Esophagus squamous epithelium (tissue), 5 donors: ENCODE results near the gene SEBOX. TPM values are rescaled to one million over a fixed set of nuclear protein-coding genes. Genes with fewer than 3 reads are reported as not detected.

Source experiments
- DNase-seq: peaks from one replicate; lab custom pipeline; 2025; lab: John Stamatoyannopoulos, UW
- H3K27ac ChIP-seq, 4 donors: fragments of 200-600 bp; sonication (generic); one replicate each; pipeline ENCODE4 v1.5.1; 2016 to 2019; ENCODE audit warnings: mild to moderate bottlenecking in 1 of 4
- H3K27me3 ChIP-seq, 4 donors: fragments of 200-600 bp; sonication (generic); 1 replicate in 3 of 4; 2 replicates in 1 of 4; pipeline versions ENCODE4 v1.5.1 to v1.6.0; 2017 to 2021; ENCODE audit warnings: antibody characterized with exemption in 1 of 4
- H3K36me3 ChIP-seq, 3 donors: fragments of 200-600 bp; sonication (generic); one replicate each; pipeline ENCODE4 v1.5.1; 2016 to 2019
- H3K4me1 ChIP-seq, 3 donors: fragments of 200-600 bp; sonication (generic); one replicate each; pipeline ENCODE4 v1.5.1; 2017 to 2019
- H3K4me3 ChIP-seq, 4 donors: fragments of 200-600 bp; sonication (generic); 1 replicate in 3 of 4; 2 replicates in 1 of 4; pipeline ENCODE4 v1.5.1; 2016 to 2019; ENCODE audit warnings: mild to moderate bottlenecking in 2 of 4, moderate library complexity in 1 of 4
- H3K9me3 ChIP-seq, 3 donors: fragments of 200-600 bp; sonication (generic); one replicate each; pipeline ENCODE4 v1.5.1; 2016 to 2019
- CTCF ChIP-seq, 6 experiments: fragments of 450-650 bp in 4 of 6; fragments of 200-600 bp in 2 of 6; sonication (generic) in 2 of 6; IDR thresholded peaks; one replicate each; pipeline ENCODE4 v1.5.1; 2016 to 2019; ENCODE audit warnings: antibody characterized with exemption in 6 of 6, mild to moderate bottlenecking in 4 of 6, moderate library complexity in 4 of 6
- POLR2A ChIP-seq, 4 donors: fragments of 450-650 bp; IDR thresholded peaks; one replicate each; pipeline ENCODE4 v1.6.1; 2017; ENCODE audit warnings: antibody characterized with exemption in 4 of 4, mild to moderate bottlenecking in 4 of 4, moderate library complexity in 3 of 4
- WGBS, 2 donors: methylation state at CpG; one replicate each; pipeline ENCODE4 v1.1.5; 2018; 5-methylcytosine and 5-hydroxymethylcytosine counted together
- intact Hi-C: fragments of 100-400 bp; cut with DNase I; formaldehyde crosslinking; loops from one replicate; pipeline ENCODE4 v1.15.0; 2022
- total RNA-seq, 4 donors: library from RNA; depleted of rRNA; stranded (reverse); fragments of >200 nt; gene quantifications; one replicate each; pipeline ENCODE4 v1.1.0, GENCODE V29; 2016
- donor health status: DM: yes; HTN: yes; CAD: no.

SEBOX gene
- total RNA-seq, 4 donors from 2014 or later, result not detected

GRCh38 chr17:28384281-28385036, 19.5 kb upstream of the SEBOX start:
- intact Hi-C loops, result no loop called here
- TF ChIP-seq CTCF (IDR thresholded peaks at IDR 0.05) (no peak), POLR2A (IDR thresholded peaks at IDR 0.05) (peak in 1 of 4 donors; percentile 41)
- Histone ChIP-seq H3K9me3 (no peaks in the 10 kb centered on the region), H3K4me1 (peaks cover 0 to 34% (median 6%) of the 10 kb centered on the region in 3 donors), H3K27me3 (peaks cover 0 to 14% (median 0%) of the 10 kb centered on the region in 4 donors), H3K36me3 (peaks cover 0 to 21% (median 0%) of the 10 kb centered on the region in 3 donors), H3K27ac (peak overlapping the region; percentile 2 to 65 (median 55)), H3K4me3 (peak overlapping the region; percentile 36 to 73 (median 55))
- 16 to 29% methylated on average over 11 of the region's 56 CpGs for WGBS, 2 donors
- DNase-seq, result no peak

GRCh38 chr17:28381141-28381825, 16.3 kb upstream of the SEBOX start:
- no peak for DNase-seq
- WGBS, 2 donors, result 30% methylated on average over 14 of the region's 72 CpGs; no CpG with 5 or more reads in 1 of the 2 donors
- intact Hi-C loops, result no loop called here
- H3K27me3 ChIP-seq, result peaks cover 0 to 14% (median 0%) of the 10 kb centered on the region in 4 donors
- H3K4me3 ChIP-seq, result peak overlapping the region in 3 of 4 donors; percentile 16 to 32 (median 25)
- H3K27ac ChIP-seq, result no peak overlapping the region
- TF ChIP-seq POLR2A (IDR thresholded peaks at IDR 0.05) (no peak), CTCF (IDR thresholded peaks at IDR 0.05) (peak in 2 of 6 experiments; percentile 13 to 30)
- H3K4me1 ChIP-seq, result peaks cover 0 to 34% (median 6%) of the 10 kb centered on the region in 3 donors
- no peaks in the 10 kb centered on the region for H3K36me3 ChIP-seq
- no peaks in the 10 kb centered on the region for H3K9me3 ChIP-seq

- no peak for TF ChIP-seq POLR2A (IDR thresholded peaks at IDR 0.05)
- TF ChIP-seq CTCF (IDR thresholded peaks at IDR 0.05), result no peak
These were observed 15.1 kb upstream of the SEBOX start for GRCh38 chr17:28379814-28380801.

GRCh38 chr17:28372945-28373274, 7.9 kb upstream of the SEBOX start:
- Histone ChIP-seq H3K4me1 (peaks cover 12 to 36% (median 17%) of the 10 kb centered on the region in 3 donors), H3K9me3 (no peaks in the 10 kb centered on the region), H3K27ac (no peak overlapping the region), H3K27me3 (peaks cover 0 to 10% (median 0%) of the 10 kb centered on the region in 4 donors), H3K36me3 (no peaks in the 10 kb centered on the region), H3K4me3 (peak overlapping the region in 2 of 4 donors; percentile 59 to 69)
- no peak for DNase-seq
- intact Hi-C loops, result no loop called here
- TF ChIP-seq POLR2A (IDR thresholded peaks at IDR 0.05), result no peak
- TF ChIP-seq CTCF (IDR thresholded peaks at IDR 0.05), result no peak
- WGBS, 2 donors, result 86 to 93% methylated on average over 2 to 6 of the region's 6 CpGs

More at GRCh38 chr17:28379814-28380801, 15.1 kb upstream of the SEBOX start:
- no peak overlapping the region for H3K4me3 ChIP-seq
- no peak overlapping the region for H3K27ac ChIP-seq
- DNase-seq, result no peak
- 53 to 65% methylated on average over 10 of the region's 10 CpGs for WGBS, 2 donors
- no peaks in the 10 kb centered on the region for H3K9me3 ChIP-seq
- H3K36me3 ChIP-seq, result no peaks in the 10 kb centered on the region
- peaks cover 0 to 14% (median 0%) of the 10 kb centered on the region in 4 donors for H3K27me3 ChIP-seq
- intact Hi-C loops, result no loop called here
- H3K4me1 ChIP-seq, result peaks cover 0 to 25% (median 6%) of the 10 kb centered on the region in 3 donors
